Activated CD4-positive, alpha-beta T cell treated with anti-CD3 and anti-CD28 coated beads, Interleukin-2, amount 10 ng/mL, durations not matched to agents 24 days and 14 days (primary cell): ENCODE data around the gene OOSP3. TPM values are rescaled to one million over a fixed set of nuclear protein-coding genes. Genes with fewer than 3 reads are reported as not detected.
"Not testable (repeated sequence)": the region's sequence is repeated elsewhere in the genome, so short reads cannot be mapped to it uniquely, and the experiment has no call there.

Source experiments
- DNase-seq: peaks from one replicate; pipeline ENCODE4 v3.0.0; 2022
- H3K27ac Mint-ChIP-seq: one replicate; pipeline ENCODE4 v1.8.0; 2022; ENCODE audit warnings: mild to moderate bottlenecking, mixed read lengths
- H3K27me3 Mint-ChIP-seq: one replicate; pipeline ENCODE4 v1.8.0; 2022; ENCODE audit warnings: mixed read lengths
- H3K36me3 Mint-ChIP-seq: one replicate; pipeline ENCODE4 v1.8.0; 2022; ENCODE audit warnings: low read depth, mild to moderate bottlenecking, mixed read lengths
- H3K4me1 Mint-ChIP-seq: one replicate; pipeline ENCODE4 v1.8.0; 2021; ENCODE audit warnings: mixed read lengths
- H3K4me3 Mint-ChIP-seq: one replicate; pipeline ENCODE4 v1.8.0; 2022; ENCODE audit warnings: mild to moderate bottlenecking, moderate library complexity, mixed read lengths
- H3K9me3 Mint-ChIP-seq: one replicate; pipeline ENCODE4 v1.8.0; 2021; ENCODE audit warnings: mixed read lengths
- intact Hi-C: fragments of 100-400 bp; cut with micrococcal nuclease; formaldehyde crosslinking; loops from one replicate; pipeline ENCODE4 v1.15.1; 2023
- total RNA-seq: library from RNA; stranded (reverse); gene quantifications from 2 replicates; pipeline ENCODE4 v1.2.3, GENCODE V29; 2022

OOSP3 gene
- total RNA-seq, 1 donor from 2014 or later, result not detected

DNA sequence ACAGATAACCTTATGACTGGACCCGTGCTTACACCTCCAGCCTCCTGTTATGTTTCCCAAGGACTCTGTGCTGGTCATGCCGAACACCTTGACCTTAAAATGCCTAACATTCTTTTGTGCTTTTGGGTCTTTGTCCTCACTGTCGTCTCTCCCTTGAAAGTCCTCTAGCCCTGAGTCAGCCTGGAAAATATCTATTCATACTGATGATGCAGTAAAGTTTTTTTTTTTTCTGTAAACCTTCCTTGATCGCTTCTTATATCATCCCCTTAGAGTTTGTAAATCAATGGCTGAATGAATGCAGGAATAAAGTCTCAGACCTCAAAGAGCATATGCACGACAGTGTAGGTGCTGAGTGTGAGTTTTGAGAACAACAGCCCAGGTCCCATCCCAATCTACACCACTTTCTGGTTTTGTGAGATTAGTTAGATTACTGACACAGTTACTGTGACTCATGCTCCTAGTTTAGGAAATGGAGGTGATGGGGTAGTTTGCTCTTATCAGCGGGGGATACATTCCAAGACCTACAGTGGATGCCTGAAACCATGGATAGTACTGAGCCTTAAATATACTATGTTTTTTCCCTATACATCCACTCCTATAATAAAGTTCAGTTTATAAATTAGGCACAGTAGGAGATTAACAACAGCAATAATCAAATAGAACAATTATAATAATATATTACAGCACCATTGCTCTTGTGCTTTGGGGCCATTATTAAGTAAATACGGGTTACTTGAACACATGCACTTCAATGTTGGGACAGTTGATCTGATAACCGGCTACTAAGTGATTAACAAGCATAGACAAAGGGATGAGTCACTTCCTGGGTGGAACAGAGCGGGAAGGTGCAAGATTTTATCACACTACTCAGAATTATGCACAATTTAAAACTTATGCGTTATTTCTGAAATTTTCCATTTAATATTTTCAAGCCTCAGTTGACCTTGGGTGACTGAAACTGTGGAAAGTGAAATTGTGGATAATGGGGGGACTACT, 20.8 kb upstream of the OOSP3 start:
- intact Hi-C loops, result loop anchor here (5.0 kb wide), 1 partner anchor 45 kb away; the partner anchor contains the start of gene MRPL16
- H3K27ac Mint-ChIP-seq, result peak overlapping the region; percentile 88
- peaks cover 1% of the 10 kb centered on the region for H3K27me3 Mint-ChIP-seq
- peaks cover 1% of the 10 kb centered on the region for H3K36me3 Mint-ChIP-seq
- DNase-seq, result peak; percentile 67
- H3K9me3 Mint-ChIP-seq, result no peaks in the 10 kb centered on the region
- H3K4me1 Mint-ChIP-seq, result peaks cover 20% of the 10 kb centered on the region
- H3K4me3 Mint-ChIP-seq, result peak overlapping the region; percentile 55

DNA sequence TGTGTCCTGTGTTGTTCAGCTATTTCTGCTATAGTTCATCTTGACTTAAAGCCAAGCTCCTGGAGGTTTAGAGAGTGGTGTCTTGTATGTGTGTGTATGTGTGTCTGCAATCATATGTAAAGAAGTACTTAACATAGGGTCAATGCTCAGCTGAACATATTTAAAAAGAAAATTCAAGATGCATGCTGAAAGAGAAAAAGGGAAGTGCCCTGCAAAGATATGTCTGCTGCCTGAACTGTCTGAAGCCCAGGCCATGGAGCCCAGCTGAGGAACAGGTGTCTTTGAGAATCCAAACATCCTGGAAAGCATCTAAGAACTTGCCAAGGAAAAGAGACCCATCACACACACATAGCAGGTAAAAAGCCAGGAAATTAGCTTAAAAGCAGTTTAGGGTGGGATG, 18.9 kb upstream of the OOSP3 start:
- H3K27me3 Mint-ChIP-seq, result peaks cover 2% of the 10 kb centered on the region
- no peak overlapping the region for H3K27ac Mint-ChIP-seq
- intact Hi-C loops, result loop anchor here (5.0 kb wide), 1 partner anchor 47 kb away; the partner anchor contains the start of gene MRPL16
- H3K9me3 Mint-ChIP-seq, result no peaks in the 10 kb centered on the region
- H3K4me1 Mint-ChIP-seq, result peaks cover 20% of the 10 kb centered on the region
- H3K4me3 Mint-ChIP-seq, result no peak overlapping the region
- H3K36me3 Mint-ChIP-seq, result peaks cover 1% of the 10 kb centered on the region
- no peak for DNase-seq

DNA sequence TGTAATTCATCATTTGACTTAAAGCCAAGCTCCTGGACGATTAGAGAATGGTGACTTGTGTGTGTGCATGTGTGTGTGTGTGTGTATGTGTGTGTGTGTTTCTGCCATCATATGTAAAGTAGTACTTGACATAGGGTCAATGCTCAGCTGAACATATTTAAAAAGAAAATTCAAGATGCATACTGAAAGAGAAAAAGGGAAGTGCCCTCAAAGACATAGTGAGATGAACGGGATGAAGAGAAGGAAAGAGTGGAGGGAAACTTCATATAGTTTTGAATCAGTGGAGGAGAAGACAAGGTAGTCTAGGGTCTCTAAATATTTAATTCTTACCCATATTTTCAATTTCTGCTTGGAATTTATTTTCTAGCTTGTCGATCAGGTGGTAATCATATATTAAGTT, 16.3 kb upstream of the OOSP3 start:
- intact Hi-C loops, result no loop called here
- peaks cover 2% of the 10 kb centered on the region for H3K27me3 Mint-ChIP-seq
- H3K4me1 Mint-ChIP-seq, result peaks cover 13% of the 10 kb centered on the region
- DNase-seq, result no peak
- no peak overlapping the region for H3K4me3 Mint-ChIP-seq
- H3K27ac Mint-ChIP-seq, result no peak overlapping the region
- H3K9me3 Mint-ChIP-seq, result no peaks in the 10 kb centered on the region
- H3K36me3 Mint-ChIP-seq, result peaks cover 1% of the 10 kb centered on the region

DNA sequence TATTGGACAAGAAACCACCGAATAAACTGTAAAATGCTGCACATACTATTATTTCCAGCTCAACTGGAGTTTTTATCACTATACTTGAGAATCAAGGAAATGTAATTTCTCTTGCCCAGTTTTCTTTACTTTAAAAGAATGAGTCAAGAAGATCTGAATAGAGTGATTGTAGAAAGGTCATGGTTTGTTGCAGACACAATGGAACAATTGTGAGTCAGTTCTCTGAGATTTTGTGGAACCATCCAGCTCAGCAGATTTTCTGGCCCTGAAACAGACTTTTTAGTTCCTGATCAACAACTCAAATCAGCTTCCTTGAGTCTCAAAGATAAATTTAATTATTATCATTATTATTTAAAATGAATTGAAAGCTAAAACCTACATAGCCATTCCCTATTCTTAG, 13.6 kb upstream of the OOSP3 start:
- intact Hi-C loops, result no loop called here
- no peak for DNase-seq
- no peaks in the 10 kb centered on the region for H3K36me3 Mint-ChIP-seq
- H3K4me3 Mint-ChIP-seq, result no peak overlapping the region
- H3K27me3 Mint-ChIP-seq, result peaks cover 4% of the 10 kb centered on the region
- no peaks in the 10 kb centered on the region for H3K4me1 Mint-ChIP-seq
- H3K27ac Mint-ChIP-seq, result peak overlapping the region; percentile 26
- H3K9me3 Mint-ChIP-seq, result peaks cover 2% of the 10 kb centered on the region

DNA sequence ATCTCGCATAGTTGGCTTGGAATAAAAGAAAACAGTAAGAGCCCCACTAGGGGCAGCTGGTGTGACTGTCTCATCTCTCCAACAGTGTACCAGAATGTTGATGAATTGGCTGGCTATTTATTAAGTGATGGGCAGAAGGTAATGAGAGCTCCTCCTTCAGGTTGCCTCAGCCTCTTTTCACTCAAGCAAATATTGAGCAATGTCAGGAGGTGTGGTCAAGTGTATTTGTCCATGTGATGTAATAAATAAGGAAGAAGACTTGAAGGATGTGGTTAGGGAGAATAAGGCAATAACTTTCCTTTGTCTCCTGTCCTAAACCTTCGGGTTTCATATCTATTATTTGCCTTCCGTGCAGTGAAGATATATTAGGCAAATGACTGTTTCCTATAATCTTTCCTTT, 12.2 kb upstream of the OOSP3 start, which contains the start of gene TCN1:
Gene TCN1, minus strand, starts transcription at position 91 of the 400 bp plus-strand sequence. Its CDS starts 17 bp downstream, at position 74.
- no peaks in the 10 kb centered on the region for H3K36me3 Mint-ChIP-seq
- intact Hi-C loops, result no loop called here
- no peaks in the 10 kb centered on the region for H3K4me1 Mint-ChIP-seq

DNA sequence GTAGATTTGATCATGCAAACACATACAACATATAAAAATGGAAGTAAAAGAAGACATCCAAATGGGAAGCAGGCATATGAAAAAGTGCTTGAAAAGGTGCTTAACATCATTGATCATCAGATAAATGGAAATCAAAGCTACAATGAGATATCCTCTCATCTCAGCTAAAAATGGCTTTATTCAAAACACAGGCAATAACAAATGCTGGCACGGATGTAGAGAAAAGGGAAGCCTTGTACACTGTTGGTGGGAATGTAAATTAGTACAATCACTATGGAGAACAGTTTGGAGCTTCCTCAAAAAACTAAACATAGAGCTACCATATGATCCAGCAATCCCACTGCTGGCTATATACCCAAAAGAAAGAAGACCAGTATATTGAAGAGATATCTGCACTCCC, 11.7 kb upstream of the OOSP3 start:
- DNase-seq, result no peak
- Mint-ChIP-seq H3K27me3 (peaks cover 13% of the 10 kb centered on the region), H3K4me1 (no peaks in the 10 kb centered on the region), H3K4me3 (no peak overlapping the region), H3K36me3 (no peaks in the 10 kb centered on the region), H3K9me3 (peaks cover 13% of the 10 kb centered on the region), H3K27ac (no peak overlapping the region)
- intact Hi-C loops, result no loop called here

More for the DNA sequence above, 12.2 kb upstream of the OOSP3 start, which contains the start of gene TCN1:
- no peak within 1 kb of the TSS for H3K27ac Mint-ChIP-seq
- peaks cover 8% of the 10 kb centered on the region for H3K9me3 Mint-ChIP-seq
- H3K4me3 Mint-ChIP-seq, result no peak within 1 kb of the TSS
- no peak for DNase-seq
- peaks cover 9% of the 10 kb centered on the region for H3K27me3 Mint-ChIP-seq

DNA sequence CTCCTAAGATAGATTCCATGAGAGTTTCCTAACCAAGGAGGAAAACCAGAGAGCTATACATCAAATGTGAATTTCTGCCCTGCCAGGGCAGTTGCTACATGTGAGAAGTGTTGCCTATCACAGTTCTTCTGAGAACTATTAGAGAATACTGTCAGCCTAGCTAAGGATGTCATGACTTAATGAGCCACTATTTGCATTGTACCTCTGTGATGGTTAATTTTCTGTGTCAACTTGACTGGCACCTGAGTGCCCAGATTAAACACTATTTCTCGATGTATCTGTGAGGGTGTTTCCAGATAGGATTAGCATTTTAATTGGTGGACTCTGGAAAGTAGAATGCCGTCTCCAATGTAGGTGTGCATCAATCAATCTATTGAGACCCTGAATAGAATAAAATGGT, 10.6 kb upstream of the OOSP3 start:
- no peak overlapping the region for H3K27ac Mint-ChIP-seq
- intact Hi-C loops, result no loop called here
- no peaks in the 10 kb centered on the region for H3K4me1 Mint-ChIP-seq
- no peak for DNase-seq
- H3K27me3 Mint-ChIP-seq, result peaks cover 13% of the 10 kb centered on the region
- no peak overlapping the region for H3K4me3 Mint-ChIP-seq
- H3K9me3 Mint-ChIP-seq, result peaks cover 13% of the 10 kb centered on the region
- H3K36me3 Mint-ChIP-seq, result no peaks in the 10 kb centered on the region

DNA sequence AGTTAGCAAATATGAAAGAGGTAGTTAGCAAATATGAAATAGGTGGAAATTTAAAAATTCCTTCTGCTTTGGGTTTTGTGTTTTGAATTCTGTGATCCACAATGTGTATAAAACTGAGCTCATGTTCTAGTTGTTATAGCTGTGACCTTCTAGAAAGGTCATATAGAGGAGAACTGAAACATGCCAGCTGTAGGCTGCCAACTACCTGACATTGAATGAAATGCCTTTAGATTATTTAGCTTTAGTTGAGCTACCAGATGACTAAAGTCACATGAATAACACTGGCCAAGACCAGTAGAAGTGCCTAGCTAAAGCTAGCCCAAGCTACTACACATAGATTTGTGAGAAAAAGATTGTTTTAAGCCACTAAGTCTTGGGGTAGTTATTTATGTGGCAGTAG, 6.5 kb upstream of the OOSP3 start:
- H3K27me3 Mint-ChIP-seq, result peaks cover 18% of the 10 kb centered on the region
- DNase-seq, result no peak
- intact Hi-C loops, result no loop called here
- no peaks in the 10 kb centered on the region for H3K4me1 Mint-ChIP-seq
- H3K27ac Mint-ChIP-seq, result no peak overlapping the region
- peaks cover 13% of the 10 kb centered on the region for H3K9me3 Mint-ChIP-seq
- no peak overlapping the region for H3K4me3 Mint-ChIP-seq
- H3K36me3 Mint-ChIP-seq, result no peaks in the 10 kb centered on the region

DNA sequence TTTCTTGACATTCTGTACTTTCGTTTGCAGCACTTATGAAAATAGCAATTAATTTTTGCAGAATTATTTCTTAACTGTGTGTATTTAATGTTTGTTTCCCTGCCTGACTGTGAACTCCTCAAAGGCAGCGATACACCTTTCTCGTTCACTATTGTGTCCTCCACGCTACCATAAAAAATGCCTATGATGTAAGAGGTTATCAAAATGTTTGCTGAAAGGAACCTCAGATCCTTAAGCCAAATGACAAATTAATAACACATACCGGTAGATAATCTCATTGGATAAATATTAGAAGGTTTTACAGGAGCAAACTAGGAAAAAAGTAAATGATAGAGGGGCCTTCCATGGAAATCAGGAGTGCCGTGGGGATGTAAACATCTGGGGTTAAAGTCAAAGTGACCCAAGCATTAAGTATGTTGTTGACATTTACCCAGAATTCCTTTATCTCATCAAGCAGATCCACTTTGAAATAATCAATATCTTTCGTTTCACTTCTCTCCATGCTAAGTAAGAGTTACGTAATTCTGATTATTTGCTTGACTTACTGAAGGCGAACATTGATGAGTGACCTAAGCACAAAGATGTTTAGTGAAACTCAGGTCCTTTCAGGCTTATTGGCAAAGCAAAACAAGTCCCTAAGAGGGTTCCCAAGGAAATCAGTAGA, 2.6 kb upstream of the OOSP3 start:
- DNase-seq, result no peak
- H3K4me3 Mint-ChIP-seq, result no peak overlapping the region
- intact Hi-C loops, result no loop called here
- no peaks in the 10 kb centered on the region for H3K36me3 Mint-ChIP-seq
- no peak overlapping the region for H3K27ac Mint-ChIP-seq
- peaks cover 4% of the 10 kb centered on the region for H3K9me3 Mint-ChIP-seq
- no peaks in the 10 kb centered on the region for H3K4me1 Mint-ChIP-seq
- peaks cover 18% of the 10 kb centered on the region for H3K27me3 Mint-ChIP-seq

DNA sequence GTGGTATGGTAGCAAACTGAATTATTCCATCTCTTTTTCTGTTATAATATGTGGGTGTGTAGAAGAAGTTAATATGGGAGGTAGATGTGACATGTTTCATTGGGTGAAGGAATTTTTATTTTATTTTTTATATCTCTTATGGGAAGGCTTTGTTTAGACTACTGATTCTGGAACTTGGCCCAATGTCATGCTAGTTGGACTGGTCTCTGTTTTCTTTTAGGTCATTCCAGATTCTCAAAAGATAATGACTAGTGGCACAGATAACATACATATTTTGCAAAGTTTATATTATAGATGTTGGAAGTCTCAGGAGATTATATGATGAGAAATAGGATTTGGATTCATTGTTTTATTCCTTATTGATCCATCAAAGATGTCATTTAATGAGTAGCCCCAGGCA, 1.3 kb upstream of the OOSP3 start:
- Mint-ChIP-seq H3K4me1 (no peaks in the 10 kb centered on the region), H3K27ac (no peak overlapping the region), H3K36me3 (no peaks in the 10 kb centered on the region), H3K4me3 (no peak overlapping the region), H3K9me3 (no peaks in the 10 kb centered on the region), H3K27me3 (peaks cover 15% of the 10 kb centered on the region)
- intact Hi-C loops, result no loop called here
- no peak for DNase-seq

DNA sequence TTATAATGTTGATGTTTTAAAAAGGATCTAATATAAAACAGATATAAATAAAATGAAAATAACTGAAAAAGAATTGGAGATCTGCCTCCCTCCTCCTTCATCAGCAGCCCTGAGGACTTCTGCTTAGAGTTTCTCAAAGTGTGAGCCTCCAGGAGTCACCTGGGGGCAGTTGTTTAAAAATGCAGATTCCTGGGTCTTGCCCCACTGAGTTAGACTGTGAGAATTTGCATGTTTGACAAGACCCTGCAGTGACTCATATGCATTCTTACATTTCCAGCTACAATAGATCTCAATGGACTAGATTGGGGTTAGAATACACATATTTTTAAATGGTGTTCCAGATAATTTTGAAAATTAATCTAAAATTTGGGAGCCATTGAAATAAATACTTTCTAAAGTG, 798 bp upstream of the OOSP3 start:
- intact Hi-C loops, result no loop called here
- H3K36me3 Mint-ChIP-seq, result no peaks in the 10 kb centered on the region
- H3K27ac Mint-ChIP-seq, result no peak overlapping the region
- H3K27me3 Mint-ChIP-seq, result peaks cover 15% of the 10 kb centered on the region
- no peak overlapping the region for H3K4me3 Mint-ChIP-seq
- no peaks in the 10 kb centered on the region for H3K9me3 Mint-ChIP-seq
- no peak for DNase-seq
- H3K4me1 Mint-ChIP-seq, result no peaks in the 10 kb centered on the region

DNA sequence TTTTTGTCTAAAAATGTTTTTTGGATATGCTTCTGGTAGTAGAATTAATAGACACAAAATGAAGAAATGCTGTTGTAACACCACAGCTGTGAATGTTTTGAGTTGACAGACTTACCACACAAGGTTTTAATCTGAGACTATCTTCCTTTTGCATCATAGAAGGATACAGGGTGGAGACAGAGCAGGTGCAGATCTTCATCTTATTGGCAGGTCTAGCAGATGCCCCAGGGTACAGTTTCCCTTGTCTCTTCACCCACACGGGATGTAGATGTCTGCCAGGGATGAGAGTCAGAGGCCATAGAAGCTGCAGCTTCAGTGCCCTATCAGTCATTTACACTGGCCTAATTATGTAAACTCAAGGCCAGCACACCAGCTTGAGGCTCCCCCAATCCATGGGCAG, 985 bp downstream of the OOSP3 start:
- no peaks in the 10 kb centered on the region for H3K9me3 Mint-ChIP-seq
- H3K36me3 Mint-ChIP-seq, result no peaks in the 10 kb centered on the region
- no peak for DNase-seq
- intact Hi-C loops, result no loop called here
- H3K27ac Mint-ChIP-seq, result no peak overlapping the region
- no peaks in the 10 kb centered on the region for H3K4me1 Mint-ChIP-seq
- H3K4me3 Mint-ChIP-seq, result no peak overlapping the region
- H3K27me3 Mint-ChIP-seq, result peaks cover 15% of the 10 kb centered on the region

DNA sequence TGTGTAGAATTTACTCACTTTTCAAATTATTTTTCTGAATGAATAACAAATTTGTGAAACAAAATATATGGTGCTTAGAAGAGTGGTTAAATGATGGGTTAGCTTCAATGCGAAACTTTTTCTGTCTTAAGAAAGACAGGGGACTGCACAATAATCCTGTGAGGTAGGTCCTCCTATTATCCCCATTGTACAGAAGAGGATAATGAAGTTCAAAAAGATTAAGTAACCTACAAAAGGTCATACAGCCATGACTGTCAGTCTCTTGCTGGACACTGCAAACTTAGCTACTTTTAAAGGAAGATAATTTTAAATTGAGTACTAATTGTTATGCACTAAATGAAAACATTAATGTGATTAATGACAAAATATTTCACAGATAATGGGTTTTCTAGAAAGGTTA, 5.0 kb downstream of the OOSP3 start:
- Mint-ChIP-seq H3K9me3 (peaks cover 8% of the 10 kb centered on the region), H3K27me3 (peaks cover 6% of the 10 kb centered on the region), H3K36me3 (no peaks in the 10 kb centered on the region), H3K4me1 (no peaks in the 10 kb centered on the region), H3K27ac (no peak overlapping the region), H3K4me3 (no peak overlapping the region)
- no peak for DNase-seq
- intact Hi-C loops, result no loop called here

DNA sequence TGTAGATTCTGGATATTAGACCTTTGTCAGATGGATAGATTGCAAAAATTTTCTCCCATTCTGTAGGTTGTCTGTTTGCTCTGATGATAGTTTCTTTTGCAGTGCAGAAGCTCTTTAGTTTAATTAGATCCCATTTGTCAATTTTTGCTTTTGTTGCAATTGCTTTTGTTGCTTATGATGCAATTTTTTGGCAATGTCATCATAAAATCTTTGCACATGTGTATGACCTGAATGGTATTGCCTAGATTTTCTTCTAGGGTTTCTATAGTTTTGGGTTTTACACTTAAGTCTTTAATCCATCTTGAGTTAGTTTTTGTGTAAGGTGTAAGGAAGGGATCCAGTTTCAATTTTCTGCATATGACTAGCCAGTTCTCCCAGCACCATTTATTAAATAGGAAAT, 8.6 kb downstream of the OOSP3 start:
- H3K4me3 Mint-ChIP-seq, H3K36me3 Mint-ChIP-seq, H3K27ac Mint-ChIP-seq, H3K4me1 Mint-ChIP-seq, intact Hi-C loops, DNase-seq, H3K27me3 Mint-ChIP-seq: not testable (repeated sequence)
- H3K9me3 Mint-ChIP-seq, result peaks cover 29% of the 10 kb centered on the region
